Right lobe of liver (tissue), 6 donors: ENCODE results near the gene CEP89. TPM values are rescaled to one million over a fixed set of nuclear protein-coding genes. Genes with fewer than 3 reads are reported as not detected.
A peak's percentile ranks its signal among the peaks of the same experiment; 100 is the strongest.
"Not testable (repeated sequence)": the region's sequence is repeated elsewhere in the genome, so short reads cannot be mapped to it uniquely, and the experiment has no call there.

ENCODE experiments used
- ATAC-seq, 4 donors: fragments of 200-7000 bp; cut with Tn5 transposase; one replicate each; pipeline ENCODE4 v1.9.1; 2020; ENCODE audit warnings: mild to moderate bottlenecking in 4 of 4, moderate library complexity in 4 of 4
- DNase-seq, 3 donors: peaks; one replicate each; pipeline ENCODE4 v3.0.0-alpha.2; 2020
- H3K27ac ChIP-seq, 3 donors: fragments of 200-600 bp; one replicate each; pipeline ENCODE4 v1.8.0; 2022
- H3K27me3 ChIP-seq, 2 donors: fragments of 200-600 bp; one replicate each; pipeline ENCODE4 v1.8.0; 2022
- H3K36me3 ChIP-seq, 4 donors: fragments of 200-600 bp; sonication (generic) in 1 of 4; one replicate each; pipeline versions ENCODE4 v1.5.1 to v1.8.0; 2017 to 2022; ENCODE audit warnings: control low read depth in 1 of 4
- H3K4me1 ChIP-seq, 4 donors: fragments of 200-600 bp; sonication (generic) in 1 of 4; one replicate each; pipeline versions ENCODE4 v1.5.1 to v1.8.0; 2017 to 2022; ENCODE audit warnings: control low read depth in 1 of 4
- H3K4me3 ChIP-seq, 3 donors: fragments of 200-600 bp; one replicate each; pipeline ENCODE4 v1.8.0; 2022
- H3K9me3 ChIP-seq, 4 donors: fragments of 200-600 bp; sonication (generic) in 1 of 4; one replicate each; pipeline versions ENCODE4 v1.5.1 to v1.8.0; 2017 to 2022; ENCODE audit warnings: control low read depth in 1 of 4
- POLR2A ChIP-seq: fragments of 450-650 bp; IDR thresholded peaks from one replicate; pipeline ENCODE4 v1.6.1; 2017; ENCODE audit warnings: antibody characterized with exemption, mild to moderate bottlenecking
- WGBS: methylation state at CpG from one replicate; pipeline ENCODE4 v1.1.6; 2018; ENCODE audit warnings: low coverage, low lambda C conversion rate; ENCODE audit not compliant: insufficient coverage; ENCODE audit errors: missing lambda C conversion rate; 5-methylcytosine and 5-hydroxymethylcytosine counted together
- intact Hi-C, 2 donors: fragments of 100-400 bp; cut with DNase I; formaldehyde crosslinking; loops; one replicate each; pipeline versions ENCODE4 v1.11.2 to v1.14.1; 2022
- total RNA-seq, 6 experiments: library from RNA; depleted of rRNA in 2 of 6; stranded (reverse); fragments of >200 nt in 2 of 6; fragmentation: NEBNext Ultra II Directional in 3 of 6; extraction: Animal tissue kit (Norgen Biotek cat#: 25700) in 3 of 6; gene quantifications; one replicate each; pipeline versions ENCODE4 v1.1.0 to v1.2.4, GENCODE V29; 2016 to 2023
- TF ChIP-seq, protein P1 (sequence below), 4 donors: fragments of 200-600 bp in 3 of 4; fragments of 450-650 bp in 1 of 4; IDR thresholded peaks; one replicate each; pipeline versions ENCODE4 v1.5.1 to v1.8.0; 2016 to 2022; ENCODE audit warnings: antibody characterized with exemption in 4 of 4, mild to moderate bottlenecking in 2 of 4
- donor health status: DM: no; HTN: yes; CAD: no.
- donor health status: DM: no; HTN: no; CAD: no.
- donor health status: DM: no; HTN: no; CAD: no.
- donor health status: DM: no; HTN: yes; CAD: no.
- donor health status: DM: no; HTN: yes; CAD: no.

Gene CEP89
- total RNA-seq, 6 experiments from 2014 or later = 2.9 to 5.7 (median 4.7) TPM

DNA sequence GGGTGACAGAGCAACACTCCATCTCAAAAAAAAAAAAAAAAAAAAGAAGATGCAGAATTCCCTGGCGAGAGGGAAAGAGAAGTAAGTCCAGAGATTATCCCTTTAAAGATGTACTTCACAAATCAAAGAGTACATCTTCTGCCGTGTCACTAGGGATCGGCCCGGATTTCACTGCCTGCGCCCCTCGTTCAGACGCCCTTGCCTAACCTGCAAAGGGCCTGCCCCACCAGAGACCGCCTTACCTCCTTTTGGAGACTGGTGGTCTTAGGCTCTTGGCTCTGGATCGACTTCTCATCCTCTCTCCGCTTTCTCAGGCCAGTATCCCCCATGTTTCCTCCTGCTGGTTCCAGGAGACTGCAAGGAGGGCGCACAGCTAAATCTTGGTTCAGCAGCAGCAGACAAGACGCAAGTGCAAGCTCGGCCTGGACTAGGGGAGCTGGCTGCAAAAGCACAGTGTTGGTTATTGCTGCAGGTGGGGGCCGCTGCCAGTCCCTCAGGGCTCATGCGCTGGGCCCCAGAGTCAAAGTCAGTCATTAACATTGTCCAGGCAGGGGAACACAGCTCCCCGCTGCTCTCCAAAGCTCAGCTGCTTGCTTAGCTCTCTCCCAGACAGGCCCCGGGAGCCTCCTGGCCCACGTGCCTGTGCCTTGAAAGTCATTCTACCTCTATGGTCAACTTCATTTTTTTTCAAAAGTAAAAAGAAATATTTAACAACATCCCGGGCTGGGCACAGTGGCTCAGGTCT is 103.4 kb downstream of the CEP89 start:
- H3K4me3 ChIP-seq = peak overlapping the region in 1 of 3 donors; percentile 56
- peaks cover 0 to 11% (median under 1%) of the 10 kb centered on the region in 4 donors for H3K36me3 ChIP-seq
- ATAC-seq (no peak), DNase-seq (peak in 1 of 3 donors; percentile 37)
- no peaks in the 10 kb centered on the region for H3K27me3 ChIP-seq
- H3K27ac ChIP-seq = no peak overlapping the region
- intact Hi-C loops = no loop called here
- H3K4me1 ChIP-seq = peaks cover 0 to 13% (median 5%) of the 10 kb centered on the region in 4 donors
- H3K9me3 ChIP-seq = no peaks in the 10 kb centered on the region
- 87% methylated on average over 8 of the region's 19 CpGs for WGBS
- no peak for TF ChIP-seq POLR2A
- TF ChIP-seq, protein P1, sequence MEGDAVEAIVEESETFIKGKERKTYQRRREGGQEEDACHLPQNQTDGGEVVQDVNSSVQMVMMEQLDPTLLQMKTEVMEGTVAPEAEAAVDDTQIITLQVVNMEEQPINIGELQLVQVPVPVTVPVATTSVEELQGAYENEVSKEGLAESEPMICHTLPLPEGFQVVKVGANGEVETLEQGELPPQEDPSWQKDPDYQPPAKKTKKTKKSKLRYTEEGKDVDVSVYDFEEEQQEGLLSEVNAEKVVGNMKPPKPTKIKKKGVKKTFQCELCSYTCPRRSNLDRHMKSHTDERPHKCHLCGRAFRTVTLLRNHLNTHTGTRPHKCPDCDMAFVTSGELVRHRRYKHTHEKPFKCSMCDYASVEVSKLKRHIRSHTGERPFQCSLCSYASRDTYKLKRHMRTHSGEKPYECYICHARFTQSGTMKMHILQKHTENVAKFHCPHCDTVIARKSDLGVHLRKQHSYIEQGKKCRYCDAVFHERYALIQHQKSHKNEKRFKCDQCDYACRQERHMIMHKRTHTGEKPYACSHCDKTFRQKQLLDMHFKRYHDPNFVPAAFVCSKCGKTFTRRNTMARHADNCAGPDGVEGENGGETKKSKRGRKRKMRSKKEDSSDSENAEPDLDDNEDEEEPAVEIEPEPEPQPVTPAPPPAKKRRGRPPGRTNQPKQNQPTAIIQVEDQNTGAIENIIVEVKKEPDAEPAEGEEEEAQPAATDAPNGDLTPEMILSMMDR (IDR thresholded peaks at IDR 0.05) = no peak

DNA sequence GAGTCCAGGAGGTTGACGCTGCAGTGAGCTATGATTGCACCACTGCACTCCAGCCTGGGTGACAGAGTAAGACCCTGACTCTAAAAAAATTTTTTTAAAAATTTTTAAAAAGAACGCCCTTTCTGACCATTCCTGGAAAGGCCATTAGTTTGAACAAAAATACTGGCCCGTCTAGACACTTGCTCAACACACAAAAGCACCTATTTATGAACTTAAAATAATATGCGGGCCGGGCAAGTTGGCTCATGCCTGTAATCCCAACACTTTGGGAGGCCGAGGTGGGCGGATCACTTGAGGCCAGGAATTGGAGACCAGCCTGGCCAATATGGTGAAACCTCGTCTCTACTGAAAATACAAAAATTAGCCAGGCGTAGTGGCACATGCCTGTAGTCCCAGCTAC is 104.3 kb downstream of the CEP89 start:
- DNase-seq, ATAC-seq, H3K9me3 ChIP-seq, H3K27ac ChIP-seq, H3K4me3 ChIP-seq, intact Hi-C loops, H3K27me3 ChIP-seq: not testable (repeated sequence)
- Histone ChIP-seq H3K36me3 (peaks cover 0 to 11% (median under 1%) of the 10 kb centered on the region in 4 donors), H3K4me1 (peaks cover 0 to 13% (median 5%) of the 10 kb centered on the region in 4 donors)
- WGBS = 93% methylated on average over 8 of the region's 9 CpGs

DNA sequence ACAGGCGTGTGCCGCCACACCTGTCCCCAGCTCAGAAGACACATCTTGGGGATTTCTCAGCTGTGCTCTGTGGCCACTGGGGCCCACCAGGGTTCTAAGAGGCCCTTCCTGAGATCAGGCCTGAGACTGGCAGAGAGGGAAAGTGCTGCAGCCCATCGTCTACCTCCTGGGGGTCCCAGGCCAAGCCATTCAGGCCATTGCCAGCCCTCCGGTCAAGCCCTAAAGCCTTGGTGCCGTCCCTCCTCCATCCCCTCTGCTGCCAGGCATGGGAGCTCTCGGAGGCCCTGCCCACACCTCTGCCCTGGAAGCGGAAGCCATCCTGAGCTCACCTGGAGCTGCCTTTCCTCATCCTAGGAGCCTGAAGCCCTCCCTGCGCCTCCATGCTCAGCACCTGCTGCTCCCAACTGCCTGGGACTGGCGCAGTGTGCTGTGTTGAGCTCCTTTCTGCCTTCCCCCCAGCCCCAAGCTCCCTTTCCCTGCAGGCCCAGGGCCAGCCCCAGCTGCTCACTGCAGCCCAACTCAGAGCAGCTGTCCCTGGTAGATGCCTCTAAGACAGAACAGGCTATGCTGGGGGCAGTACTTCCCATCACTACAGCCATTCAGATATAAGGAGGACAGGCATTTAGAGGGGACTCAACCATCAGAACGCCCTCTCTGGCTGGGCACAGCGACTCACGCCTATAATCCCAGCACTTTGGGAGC is 105.0 kb downstream of the CEP89 start:
- DNase-seq (no peak), ATAC-seq (no peak)
- intact Hi-C loops = no loop called here
- TF ChIP-seq, protein P1 (IDR thresholded peaks at IDR 0.05) = no peak
- no peak for TF ChIP-seq POLR2A
- Histone ChIP-seq H3K4me3 (no peak overlapping the region), H3K36me3 (peaks cover 0 to 11% (median under 1%) of the 10 kb centered on the region in 4 donors), H3K4me1 (peaks cover 0 to 13% (median 5%) of the 10 kb centered on the region in 4 donors), H3K9me3 (no peaks in the 10 kb centered on the region), H3K27me3 (no peaks in the 10 kb centered on the region), H3K27ac (no peak overlapping the region)
- WGBS = no CpG with 5 or more reads among the region's 12 CpGs

DNA sequence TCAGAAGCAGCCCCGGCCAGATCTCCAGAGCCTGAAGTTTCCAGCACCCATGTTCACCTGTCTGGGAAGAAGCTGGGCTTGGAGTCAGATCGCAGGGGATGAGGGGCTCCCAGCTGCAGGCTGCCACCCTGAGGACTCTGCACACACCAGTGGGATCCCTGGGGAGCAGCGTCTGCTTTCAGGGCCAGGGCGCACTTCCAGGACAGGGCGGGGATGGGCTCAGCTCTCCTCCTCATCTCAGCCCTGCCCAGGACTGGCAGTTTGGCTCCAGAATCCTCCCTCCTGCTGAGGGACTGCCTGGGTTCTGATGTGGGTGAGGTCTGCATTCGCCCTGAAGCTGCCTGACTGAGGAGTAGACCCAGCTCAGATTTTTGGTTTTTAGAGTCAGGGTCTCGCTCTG is 105.7 kb downstream of the CEP89 start:
- DNase-seq = no peak
- ATAC-seq = no peak
- intact Hi-C loops = no loop called here

More for the DNA sequence above, 105.7 kb downstream of the CEP89 start:
- H3K4me1 ChIP-seq = peaks cover 0 to 12% (median 5%) of the 10 kb centered on the region in 4 donors
- no peak overlapping the region for H3K27ac ChIP-seq
- H3K27me3 ChIP-seq = no peaks in the 10 kb centered on the region
- WGBS = no CpG with 5 or more reads among the region's 7 CpGs
- TF ChIP-seq POLR2A = no peak
- TF ChIP-seq, protein P1 (IDR thresholded peaks at IDR 0.05) = no peak
- H3K36me3 ChIP-seq = peaks cover 0 to 11% (median under 1%) of the 10 kb centered on the region in 4 donors
- H3K4me3 ChIP-seq = no peak overlapping the region
- H3K9me3 ChIP-seq = no peaks in the 10 kb centered on the region
